Measurements from ENCODE around the gene ASIC1.

The ASIC1 gene

DNA sequence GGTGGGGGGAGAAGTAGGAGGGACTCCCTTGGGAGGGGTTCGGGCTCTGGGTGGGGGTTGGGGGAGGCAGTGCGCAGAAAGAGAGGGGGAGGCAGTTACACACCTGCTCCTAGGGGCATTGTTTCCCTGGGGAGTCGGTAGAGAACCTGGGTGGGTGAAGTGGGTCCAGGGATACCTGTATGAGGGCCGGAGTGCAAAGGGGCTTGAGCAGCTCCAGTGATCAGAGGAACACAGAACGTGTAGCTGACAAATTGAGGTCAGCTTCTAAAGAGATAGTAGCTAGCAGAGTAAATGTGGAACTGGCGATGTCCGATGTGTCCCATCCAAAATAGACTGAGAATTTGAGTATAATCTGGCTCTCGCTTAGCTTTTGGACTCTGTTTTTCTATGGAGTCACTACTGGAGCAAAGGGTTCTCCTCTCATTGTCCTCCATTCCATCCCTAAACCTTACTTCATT is 28.2 kb downstream of the ASIC1 start:
- no peak for DNase-seq

- no peak for DNase-seq
Measured at GRCh38 chr12:50086148-50086547, 28.8 kb downstream of the ASIC1 start.

GRCh38 chr12:50087151-50087550 is 29.8 kb downstream of the ASIC1 start:
- no peak for DNase-seq

- DNase-seq = no peak
Measured at GRCh38 chr12:50087995-50088394, 30.6 kb downstream of the ASIC1 start.

- DNase-seq = peak; percentile 51
Measured at GRCh38 chr12:50088577-50089335, 31.4 kb downstream of the ASIC1 start.

DNA sequence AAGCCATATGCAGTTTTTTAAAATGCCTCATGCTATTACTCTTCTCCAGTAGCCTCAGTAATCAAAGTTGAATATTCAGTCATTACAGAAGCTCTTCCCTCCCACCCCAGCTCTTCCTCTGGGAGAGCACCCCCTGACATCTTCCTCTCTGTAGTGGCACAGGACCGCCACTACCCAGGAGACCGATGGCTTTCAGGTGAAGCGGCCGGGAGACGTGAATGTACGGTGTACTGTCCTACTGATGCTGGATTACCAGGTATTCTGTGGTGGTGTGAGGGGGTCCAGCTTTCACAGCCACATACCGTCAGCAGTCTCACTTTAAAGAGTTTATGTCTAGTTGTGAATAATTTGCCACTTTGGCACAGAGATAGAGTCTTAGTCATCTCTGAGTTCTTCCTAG is 32.3 kb downstream of the ASIC1 start:
- DNase-seq = no peak

GRCh38 chr12:50090391-50090790 is 33.0 kb downstream of the ASIC1 start:
- DNase-seq = no peak

DNA sequence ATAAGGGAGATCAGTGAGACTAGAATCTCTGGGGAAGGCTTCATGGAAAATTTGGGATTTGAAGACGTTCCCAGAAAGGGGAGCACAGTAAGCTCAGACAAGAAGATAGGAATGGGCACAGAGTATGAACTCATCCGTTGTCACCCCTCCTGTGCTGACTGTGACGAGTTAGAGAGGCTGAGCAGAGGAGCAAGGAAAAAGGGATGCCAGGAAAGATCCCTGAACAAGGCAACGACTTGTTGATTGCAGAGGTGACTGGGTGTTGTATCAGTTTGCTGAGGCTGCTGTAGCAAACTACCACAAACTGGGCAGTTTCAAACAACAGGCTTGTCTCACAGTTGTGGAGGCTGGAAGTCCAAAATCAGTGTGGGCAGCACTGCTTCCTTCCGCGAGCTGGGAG is 40.6 kb downstream of the ASIC1 start:
- no peak for DNase-seq

DNA sequence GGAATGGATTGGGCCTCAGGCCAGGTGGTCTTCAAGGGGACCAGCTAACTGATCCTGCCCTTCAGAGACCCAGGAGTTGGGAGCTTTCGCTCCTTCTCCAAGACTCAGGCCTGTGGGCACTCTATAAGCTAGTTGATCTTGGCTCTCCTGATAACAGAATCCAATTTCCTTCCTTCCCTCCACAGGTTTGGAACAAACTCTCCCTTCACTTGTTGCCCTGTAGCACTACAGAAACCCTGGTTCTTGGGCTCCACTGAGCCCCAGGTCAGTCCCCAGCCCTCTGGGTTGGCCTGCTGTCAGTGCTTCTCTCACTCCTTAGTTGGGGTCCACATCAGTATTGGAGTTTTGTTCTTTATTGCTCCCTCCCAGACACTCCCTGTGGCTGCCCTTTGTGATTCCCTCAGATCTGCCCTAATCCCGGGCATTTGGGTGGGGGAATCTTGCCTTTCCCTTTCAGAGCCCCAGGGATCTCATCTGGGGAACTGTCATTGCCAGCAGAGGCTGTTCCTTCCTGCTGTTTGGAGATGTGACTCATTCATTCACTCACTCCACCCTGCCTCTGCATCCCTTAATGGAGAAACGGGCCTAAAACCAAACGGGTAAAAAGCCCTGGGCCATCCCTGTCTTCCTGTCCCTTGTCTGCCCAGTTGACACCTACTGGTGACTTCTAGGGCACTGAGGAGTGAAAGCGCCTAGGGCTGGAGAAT is 42.1 kb downstream of the ASIC1 start:
- no peak for DNase-seq

GRCh38 chr12:50100561-50100960 is 43.2 kb downstream of the ASIC1 start:
- DNase-seq = no peak

DNA sequence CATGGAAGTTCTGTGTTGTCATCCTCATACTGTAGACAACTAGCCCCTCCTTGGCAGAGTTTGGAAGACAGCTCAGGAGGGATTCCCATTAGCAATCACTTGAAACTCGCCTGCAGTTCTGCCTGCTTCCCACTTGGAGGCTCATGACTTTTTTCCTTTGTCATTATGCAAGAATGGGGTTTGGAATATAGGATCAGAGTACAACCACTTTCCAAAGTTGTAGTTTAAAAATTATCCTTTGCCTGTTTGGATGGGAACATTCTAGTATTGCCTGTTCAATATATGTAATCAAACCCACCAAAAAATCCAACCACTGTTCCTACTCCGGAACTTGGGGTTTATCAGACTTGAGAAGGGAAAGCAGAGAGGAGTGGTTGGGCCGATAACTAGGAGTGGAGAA is 44.3 kb downstream of the ASIC1 start:
- no peak for DNase-seq

DNA sequence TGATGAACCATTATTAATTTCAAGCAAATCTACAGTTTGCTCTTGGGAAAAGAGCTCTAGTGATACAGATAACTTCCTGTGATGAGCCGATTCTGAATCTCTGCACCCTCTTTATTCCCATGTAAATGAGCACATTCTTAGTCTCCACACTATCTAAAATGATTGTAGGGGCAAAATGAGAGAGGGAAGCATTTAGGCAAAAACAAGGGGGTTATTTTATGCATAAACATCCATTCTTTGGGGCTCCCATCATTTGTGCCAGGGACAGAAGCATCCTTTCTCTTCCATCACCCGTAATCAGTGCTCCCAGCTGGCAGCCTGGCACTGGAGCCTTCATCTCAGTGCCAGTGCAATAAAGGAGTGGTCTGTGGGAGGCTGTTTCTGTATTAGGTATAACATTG is 44.7 kb downstream of the ASIC1 start:
- no peak for DNase-seq

DNA sequence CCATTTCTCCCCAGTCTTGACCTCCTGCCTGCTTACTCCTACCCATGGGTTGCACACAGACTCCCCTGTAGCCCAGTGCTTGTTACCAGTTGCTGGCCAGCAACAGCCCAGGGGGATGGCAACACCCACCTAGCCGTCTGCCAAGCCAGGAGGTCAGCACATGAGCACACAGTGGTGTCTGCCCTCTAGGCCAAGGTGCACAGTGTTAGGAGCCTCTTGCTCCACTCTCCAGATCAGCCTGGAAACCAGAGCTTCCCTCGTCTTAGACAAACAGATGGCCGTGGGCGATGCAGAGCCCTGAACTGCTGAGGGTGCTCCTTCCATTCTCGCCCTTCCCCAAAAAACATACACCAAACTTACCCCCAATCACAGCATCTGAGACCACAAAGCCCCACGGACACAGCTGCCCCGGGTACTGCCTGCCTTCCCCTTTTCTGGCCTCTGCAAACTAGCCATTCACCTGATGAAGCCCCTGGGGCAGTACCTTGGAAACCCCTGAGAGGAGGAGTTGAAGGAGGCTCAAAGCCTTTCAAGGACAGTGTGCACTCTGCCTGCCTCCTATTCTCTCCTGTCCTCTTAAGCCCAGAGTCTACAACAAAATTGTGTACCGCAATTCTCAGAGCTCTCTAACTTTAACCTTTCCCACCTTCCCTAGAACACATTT is 45.4 kb downstream of the ASIC1 start:
- DNase-seq = no peak

GRCh38 chr12:50103351-50103750 is 46.0 kb downstream of the ASIC1 start:
- DNase-seq = no peak

DNA sequence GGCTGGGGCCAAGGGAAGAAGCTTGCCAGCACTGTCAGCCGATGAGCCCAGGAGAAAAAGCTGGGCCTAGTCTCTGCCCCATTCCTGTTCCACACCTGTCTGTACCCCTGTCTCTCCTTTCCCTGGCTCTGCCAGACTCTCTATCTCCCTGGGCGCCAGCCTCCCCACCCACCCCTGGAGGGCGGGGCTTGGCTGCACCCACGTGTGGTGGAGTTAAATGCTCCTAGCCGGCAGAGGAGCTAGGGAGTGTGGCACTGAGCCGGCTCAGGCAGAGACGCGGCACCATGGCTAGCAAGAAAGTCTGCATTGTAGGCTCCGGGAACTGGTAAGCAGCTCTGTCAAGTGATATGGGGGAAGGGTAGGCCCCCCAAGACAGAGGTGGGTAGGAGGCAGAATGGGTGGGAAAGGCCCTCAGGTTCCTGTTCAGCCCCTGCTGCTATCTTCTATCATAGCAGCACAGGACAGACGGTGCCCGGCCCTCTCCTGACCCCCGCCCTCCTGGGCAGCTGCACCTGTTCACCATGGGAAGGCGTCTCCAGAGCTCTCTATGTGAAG is 46.4 kb downstream of the ASIC1 start, which contains the start of gene GPD1:
Gene GPD1, plus strand, starts transcription at position 242 of the 555 bp plus-strand sequence. Its CDS starts 43 bp downstream, at position 285.
- DNase-seq = peak; percentile 42

- DNase-seq = no peak
Measured at GRCh38 chr12:50104417-50105366, 47.3 kb downstream of the ASIC1 start.

DNA sequence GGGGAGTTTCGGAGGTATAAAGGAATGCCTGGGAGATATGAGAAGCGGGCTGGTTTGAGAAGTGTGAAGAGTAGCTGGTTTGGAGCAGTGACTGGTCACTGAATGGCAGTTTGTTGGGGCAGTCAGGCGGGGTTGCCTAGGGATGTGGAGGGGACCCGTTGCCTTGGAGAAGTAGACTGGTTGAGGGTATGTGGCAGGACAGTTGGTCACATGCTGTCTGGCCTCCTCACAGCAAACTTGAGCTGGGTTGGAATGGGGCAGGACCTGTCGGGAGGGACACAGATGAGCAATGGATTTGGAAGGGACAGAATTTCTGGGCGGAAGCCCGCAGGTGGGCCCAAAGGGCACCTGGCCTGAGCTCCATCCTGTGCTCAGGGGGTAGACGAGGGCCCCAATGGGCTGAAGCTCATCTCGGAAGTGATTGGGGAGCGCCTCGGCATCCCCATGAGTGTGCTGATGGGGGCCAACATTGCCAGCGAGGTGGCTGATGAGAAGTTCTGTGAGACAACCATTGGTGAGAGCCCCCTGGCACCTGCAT is 48.6 kb downstream of the ASIC1 start:
- DNase-seq = no peak

GRCh38 chr12:50106907-50107306 is 49.5 kb downstream of the ASIC1 start:
- DNase-seq = no peak

GRCh38 chr12:50107416-50108268 is 50.2 kb downstream of the ASIC1 start:
- DNase-seq = no peak

DNA sequence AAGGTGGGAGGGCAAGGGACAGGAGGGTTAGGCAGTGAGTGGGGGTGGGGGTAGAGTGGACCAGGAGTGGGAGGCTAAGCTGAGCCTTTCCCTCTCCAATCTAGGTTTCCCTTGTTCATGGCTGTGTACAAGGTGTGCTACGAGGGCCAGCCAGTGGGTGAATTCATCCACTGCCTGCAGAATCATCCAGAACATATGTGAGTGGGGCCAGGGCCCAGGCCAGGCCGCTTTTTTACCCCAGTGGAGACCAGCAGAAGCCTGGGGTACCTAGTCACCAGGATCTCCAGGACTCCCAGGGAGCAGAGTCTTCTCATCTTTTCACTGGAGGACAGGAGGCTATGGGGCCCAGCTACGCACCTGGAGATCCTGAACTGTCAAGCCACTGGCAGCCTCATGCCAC is 51.9 kb downstream of the ASIC1 start:
- DNase-seq = no peak

All from activated naive CD4-positive, alpha-beta T cell treated with anti-CD3 and anti-CD28 coated beads, Interleukin-2, amount 50 U/mL, for 16 hours (primary cell).